OCI-LY7 (cell line): ENCODE data around the gene CELF2. TPM values are rescaled to one million over a fixed set of nuclear protein-coding genes. Genes with fewer than 3 reads are reported as not detected.

Source experiments
- BruUV-seq: library from RNA; stranded (reverse); fragments of 400-500 nt; replicated peaks from 2 replicates; lab custom pipeline; 2021; lab: Mats Ljungman, UMichigan
- CTCF ChIA-PET: fragments of 300-600 bp; sonication (Branson Sonifier 250); formaldehyde crosslinking; loops from one replicate; lab custom pipeline; 2022; ENCODE audit warnings: antibody characterized with exemption; ENCODE audit not compliant: unreplicated experiment; lab: Charles Lee
- POLR2A ChIA-PET: fragments of 300-600 bp; sonication (Branson Sonifier 250); formaldehyde crosslinking; loops from one replicate; lab custom pipeline; 2022; ENCODE audit warnings: antibody characterized with exemption; lab: Charles Lee
- DNase-seq: peaks from one replicate; pipeline ENCODE4 v3.0.0-alpha.2; 2015; ENCODE audit warnings: low spot score
- H2AFZ ChIP-seq: fragments of 200-600 bp; sonication (generic), shearing (Covaris generic); 2 replicates; pipeline ENCODE4 v1.6.1; 2014; ENCODE audit warnings: mild to moderate bottlenecking, antibody characterized with exemption, low read length, moderate library complexity
- H3K27ac ChIP-seq: fragments of 200-600 bp; sonication (generic); 2 replicates; pipeline ENCODE4 v1.5.1; 2014; ENCODE audit warnings: mixed run types, low read depth, mild to moderate bottlenecking, moderate library complexity, low read length, inconsistent platforms; ENCODE audit not compliant: poor library complexity, severe bottlenecking
- H3K36me3 ChIP-seq: fragments of 200-600 bp; sonication (generic); 2 replicates; pipeline ENCODE4 v1.6.1; 2014; ENCODE audit warnings: mild to moderate bottlenecking, antibody characterized with exemption, low read length, moderate library complexity, mixed read lengths; ENCODE audit not compliant: insufficient read depth
- H3K4me1 ChIP-seq: fragments of 200-600 bp; sonication (generic); 2 replicates; pipeline ENCODE4 v1.5.1; 2014; ENCODE audit warnings: mild to moderate bottlenecking, low read length; ENCODE audit not compliant: insufficient read depth, poor library complexity, severe bottlenecking
- H3K4me2 ChIP-seq: fragments of 200-600 bp; sonication (generic); 2 replicates; pipeline ENCODE4 v1.6.1; 2014; ENCODE audit warnings: mild to moderate bottlenecking, low read length
- H3K4me3 ChIP-seq: fragments of 200-600 bp; sonication (generic); 2 replicates; pipeline ENCODE4 v1.5.1; 2014; ENCODE audit warnings: mild to moderate bottlenecking, low read depth, low read length; ENCODE audit not compliant: poor library complexity, severe bottlenecking
- H3K79me2 ChIP-seq: fragments of 200-600 bp; sonication (generic); 2 replicates; pipeline ENCODE4 v1.6.1; 2016; ENCODE audit warnings: low read depth, mild to moderate bottlenecking, low read length, moderate library complexity, mixed read lengths; ENCODE audit not compliant: insufficient read depth
- H3K9me2 ChIP-seq: fragments of 200-600 bp; sonication (generic); 2 replicates; pipeline ENCODE4 v1.6.1; 2016; ENCODE audit warnings: mild to moderate bottlenecking, low read length, mixed read lengths; ENCODE audit not compliant: insufficient read depth
- H3K9me3 ChIP-seq: fragments of 200-600 bp; sonication (generic); 2 replicates; pipeline ENCODE4 v1.6.1; 2014; ENCODE audit warnings: mild to moderate bottlenecking, mixed run types, low read length, mixed read lengths
- H4K20me1 ChIP-seq: fragments of 200-600 bp; sonication (generic); 2 replicates; pipeline ENCODE4 v1.6.1; 2014; ENCODE audit warnings: mild to moderate bottlenecking, antibody characterized with exemption, low read length, moderate library complexity, mixed read lengths; ENCODE audit not compliant: insufficient read depth
- CTCF ChIP-seq: fragments of 200-600 bp; sonication (generic); conservative IDR thresholded peaks from 2 replicates; pipeline ENCODE4 v1.5.1; 2014; ENCODE audit warnings: mild to moderate bottlenecking, antibody characterized with exemption, low read length, moderate library complexity, mixed read lengths
- EZH2phosphoT487 ChIP-seq: fragments of 200-600 bp; sonication (generic); IDR thresholded peaks from 2 replicates; pipeline ENCODE4 v1.6.1; 2018; ENCODE audit warnings: low read depth, borderline replicate concordance, mild to moderate bottlenecking, mixed run types, antibody characterized with exemption, low read length, moderate library complexity, mixed read lengths
- intact Hi-C: fragments of 100-400 bp; cut with micrococcal nuclease; formaldehyde crosslinking; loops from one replicate; pipeline ENCODE4 v1.10.0; 2022; ENCODE audit not compliant: unreplicated experiment
- total RNA-seq, 2 experiments: library from RNA; depleted of rRNA in 1 of 2; stranded (reverse); fragments of >200 nt in 1 of 2; shearing (Covaris generic) in 1 of 2; gene quantifications; 2 replicates each; pipeline ENCODE4 v1.2.3, GENCODE V29; 2014 to 2022

The CELF2 gene
- total RNA-seq, 2 experiments from 2014 or later = 5.4 to 19.1 TPM

- no peaks in the 10 kb centered on the region for H3K9me3 ChIP-seq
- H3K4me2 ChIP-seq = no peak overlapping the region
- ChIA-PET CTCF (no interaction called here), POLR2A (interaction anchor here (1.0 kb wide), 1 partner anchor 158 kb away, joined by 3 read pairs; no protein-coding TSS in a partner anchor)
- H3K4me1 ChIP-seq = no peaks in the 10 kb centered on the region
- H3K79me2 ChIP-seq = no peaks in the 10 kb centered on the region
- H4K20me1 ChIP-seq = no peaks in the 10 kb centered on the region
- intact Hi-C loops = loop anchor here (1.0 kb wide), 1 partner anchor 158 kb away; no protein-coding TSS in a partner anchor
- H3K36me3 ChIP-seq = no peaks in the 10 kb centered on the region
- H2AFZ ChIP-seq = no peak overlapping the region
- TF ChIP-seq EZH2phosphoT487 (no peak), CTCF (no peak)
- no TSS peak for BruUV-seq
- DNase-seq = no peak
- H3K27ac ChIP-seq = no peak overlapping the region
- H3K4me3 ChIP-seq = no peak overlapping the region
- no peaks in the 10 kb centered on the region for H3K9me2 ChIP-seq
Measured at GRCh38 chr10:11112718-11113117, 95.0 kb downstream of the CELF2 start.

DNA sequence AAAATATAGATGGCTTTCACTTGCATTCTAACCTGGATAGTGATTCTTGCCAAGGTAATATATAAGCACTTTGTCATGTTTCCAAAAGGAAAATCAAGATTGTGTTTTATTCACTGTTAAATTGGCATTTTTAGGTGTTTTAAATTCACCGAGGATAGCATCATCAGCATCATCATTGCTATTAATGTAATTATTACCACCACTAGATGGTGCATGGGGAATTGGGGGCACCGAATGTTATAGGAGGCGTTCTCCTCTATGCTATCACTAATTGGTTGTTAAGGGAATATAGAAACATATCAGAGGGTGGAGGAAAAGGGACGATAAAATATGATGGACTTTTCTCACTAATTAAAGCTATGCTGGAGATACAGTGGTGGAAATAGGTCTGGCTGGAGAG is 95.5 kb downstream of the CELF2 start:
- peak; percentile 38 for DNase-seq
- Histone ChIP-seq H3K9me3 (no peaks in the 10 kb centered on the region), H3K79me2 (no peaks in the 10 kb centered on the region), H3K4me2 (no peak overlapping the region), H2AFZ (no peak overlapping the region), H3K4me3 (no peak overlapping the region), H3K9me2 (no peaks in the 10 kb centered on the region), H3K36me3 (no peaks in the 10 kb centered on the region), H3K4me1 (no peaks in the 10 kb centered on the region), H4K20me1 (no peaks in the 10 kb centered on the region), H3K27ac (no peak overlapping the region)
- TF ChIP-seq CTCF (peak; percentile 83), EZH2phosphoT487 (no peak)
- ChIA-PET CTCF (no interaction called here), POLR2A (interaction anchor here (0.7 kb wide), 1 partner anchor 63 kb away, joined by 3 read pairs; no protein-coding TSS in a partner anchor)
- BruUV-seq = no TSS peak
- intact Hi-C loops = loop anchor here (1.0 kb wide), 1 partner anchor 157 kb away; no protein-coding TSS in a partner anchor

- Histone ChIP-seq H3K9me3 (no peaks in the 10 kb centered on the region), H3K27ac (no peak overlapping the region), H3K79me2 (no peaks in the 10 kb centered on the region), H3K36me3 (no peaks in the 10 kb centered on the region), H3K4me3 (no peak overlapping the region), H3K4me2 (no peak overlapping the region), H4K20me1 (no peaks in the 10 kb centered on the region), H3K9me2 (no peaks in the 10 kb centered on the region), H2AFZ (no peak overlapping the region), H3K4me1 (no peaks in the 10 kb centered on the region)
- CTCF ChIA-PET = no interaction called here
- DNase-seq = no peak
- intact Hi-C loops = no loop called here
- BruUV-seq = no TSS peak
- TF ChIP-seq CTCF (no peak), EZH2phosphoT487 (no peak)
- POLR2A ChIA-PET = interaction anchor here (0.6 kb wide), 1 partner anchor 734 kb away, joined by 3 read pairs; no protein-coding TSS in a partner anchor
Measured at GRCh38 chr10:11114269-11114668, 96.6 kb downstream of the CELF2 start.
